HG03135 (cell line): Measurements from ENCODE around the gene MZB1.
"Not testable (repeated sequence)": the region's sequence is repeated elsewhere in the genome, so short reads cannot be mapped to it uniquely, and the experiment has no call there.

ENCODE experiments used
- ATAC-seq: cut with Tn5 transposase; IDR thresholded peaks from one replicate; pipeline ENCODE4 v1.9.1; 2021; ENCODE audit warnings: mild to moderate bottlenecking, moderate library complexity; ENCODE audit not compliant: unreplicated experiment

The MZB1 gene

DNA sequence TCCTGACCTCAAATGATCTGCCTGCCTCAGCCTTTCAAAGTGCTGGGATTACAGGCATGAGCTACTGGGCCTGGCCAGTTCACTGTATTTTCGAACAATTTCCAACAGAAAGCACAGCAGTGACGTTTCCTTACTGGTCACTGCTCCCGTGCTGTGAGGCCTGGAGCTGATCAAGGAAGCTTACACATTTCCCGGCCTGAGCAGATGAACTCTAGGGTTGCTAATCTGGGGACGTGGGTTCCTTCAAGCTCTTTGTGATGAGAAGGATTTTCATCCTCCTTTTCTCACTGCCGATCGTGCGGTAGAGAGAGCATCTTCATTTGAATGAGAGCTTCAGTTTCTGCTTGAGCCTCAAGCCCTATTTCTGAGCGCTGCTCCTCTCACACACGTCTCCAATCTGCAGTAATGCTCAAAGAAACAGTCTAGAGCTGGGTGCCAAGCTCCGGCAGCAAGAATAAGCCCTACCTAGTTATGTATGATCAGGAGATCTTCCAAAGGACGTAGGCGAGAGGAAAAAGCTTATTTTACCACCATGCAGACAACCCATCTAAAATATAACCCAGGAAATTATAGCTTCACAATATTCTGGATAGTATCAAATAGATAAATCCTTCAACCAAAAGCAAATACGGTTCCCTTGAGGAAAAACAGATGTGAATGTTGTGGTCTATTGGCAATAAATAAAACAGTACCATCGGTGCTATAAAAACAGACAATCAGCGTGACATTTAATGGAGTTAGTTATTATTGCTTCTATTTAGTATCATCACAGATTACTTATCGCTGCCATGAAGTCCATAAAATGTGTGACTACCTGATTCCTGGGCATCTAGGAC lies 21.5 kb upstream of the MZB1 start:
- no peak for ATAC-seq

DNA sequence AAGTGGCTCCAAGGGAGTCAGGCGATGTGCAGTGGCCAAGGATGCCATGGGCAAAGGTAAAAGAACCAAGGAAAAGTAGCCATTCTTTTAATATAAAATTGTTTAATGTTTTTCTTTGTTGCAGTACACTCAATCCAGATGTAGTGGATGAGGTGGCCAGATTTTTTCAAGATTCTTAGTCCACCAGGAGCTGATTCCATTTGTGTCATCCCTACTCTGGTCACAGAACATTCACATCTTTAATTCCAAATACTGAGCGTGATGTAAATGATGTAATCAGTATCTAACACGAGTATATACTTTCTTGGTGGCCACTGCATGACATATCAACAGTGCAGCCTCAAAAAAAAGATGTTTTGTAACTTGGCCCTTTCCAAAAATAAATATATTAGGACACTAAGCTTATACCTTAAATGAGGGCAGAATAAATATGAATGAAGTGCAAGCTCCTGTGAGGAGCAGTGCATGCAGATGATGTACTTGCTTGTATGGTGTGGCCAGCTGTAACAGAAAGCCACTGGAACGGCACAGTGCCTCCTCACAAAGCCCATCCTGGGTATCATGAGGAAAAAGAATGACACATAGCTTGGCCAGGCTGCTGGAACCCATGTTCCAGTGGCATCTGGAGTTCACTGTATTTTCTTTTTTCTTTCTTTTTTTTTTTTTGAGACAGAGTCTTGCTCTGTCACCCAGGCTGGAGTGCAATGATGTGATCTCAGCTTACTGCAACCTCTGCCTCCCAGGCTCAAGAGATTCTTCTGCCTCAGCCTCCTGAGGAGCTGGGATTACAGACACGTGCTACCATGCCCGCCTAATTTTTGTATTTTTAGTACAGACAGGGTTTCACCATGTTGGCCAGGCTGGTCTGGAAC lies 20.6 kb upstream of the MZB1 start:
- no peak for ATAC-seq

DNA sequence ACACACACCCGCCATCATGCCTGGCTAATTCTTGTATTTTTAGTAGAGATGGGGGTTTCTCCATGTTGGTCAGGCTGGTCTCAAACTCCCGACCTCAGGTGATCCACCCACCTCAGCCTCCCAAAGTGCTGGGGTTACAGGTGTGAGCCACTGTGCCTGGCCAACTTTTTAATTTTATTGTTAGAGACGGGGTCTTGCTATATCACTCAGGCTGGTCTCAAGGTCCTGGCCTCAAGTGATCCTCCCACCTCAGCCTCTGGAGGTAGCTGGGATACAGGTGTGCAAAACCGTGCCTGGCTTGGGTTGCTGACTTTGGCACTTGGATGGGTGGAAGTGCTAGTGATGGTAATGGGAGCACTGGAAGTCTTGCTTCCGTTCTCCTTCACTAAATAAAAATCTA lies 19.4 kb upstream of the MZB1 start:
- not testable (repeated sequence) for ATAC-seq

DNA sequence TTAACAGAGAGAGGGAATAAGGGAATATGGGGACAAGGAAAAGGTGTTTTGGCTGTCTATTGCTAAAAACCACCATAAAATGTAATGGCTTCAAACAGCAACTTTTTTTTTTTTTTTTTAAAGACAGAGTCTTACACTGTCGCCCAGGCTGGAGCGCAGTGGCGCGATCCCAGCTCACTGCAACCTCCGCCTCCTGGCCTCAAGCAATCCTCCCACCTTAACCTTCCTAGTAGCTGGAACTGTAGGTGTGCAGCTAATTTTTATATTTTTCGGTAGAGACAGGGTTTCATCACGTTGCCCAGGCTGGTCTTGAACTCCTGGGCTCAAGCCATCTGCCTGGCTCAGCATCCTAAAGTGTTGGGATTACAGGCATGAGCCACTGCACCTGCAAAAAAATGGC lies 18.5 kb upstream of the MZB1 start:
- ATAC-seq, result no peak

DNA sequence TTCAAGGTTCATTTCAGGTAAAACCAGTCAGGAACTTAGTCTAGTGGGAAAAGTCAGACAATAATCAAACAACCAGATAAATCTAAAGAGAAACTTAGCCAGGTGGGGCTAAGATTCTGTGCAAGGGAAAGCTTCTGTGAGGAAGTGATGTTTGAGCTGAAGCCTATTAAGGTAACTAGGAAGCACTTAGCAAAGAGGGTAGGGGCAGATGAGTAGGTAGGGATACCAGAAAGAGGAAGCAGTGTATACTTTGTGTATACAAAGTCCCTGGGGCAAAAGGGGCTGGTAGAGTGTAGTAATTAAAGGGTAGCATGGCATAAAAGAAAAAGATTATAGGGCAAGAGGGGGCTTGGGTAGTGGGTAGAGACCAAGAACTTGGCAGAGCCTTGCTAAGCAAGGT lies 17.8 kb upstream of the MZB1 start:
- ATAC-seq, result no peak

DNA sequence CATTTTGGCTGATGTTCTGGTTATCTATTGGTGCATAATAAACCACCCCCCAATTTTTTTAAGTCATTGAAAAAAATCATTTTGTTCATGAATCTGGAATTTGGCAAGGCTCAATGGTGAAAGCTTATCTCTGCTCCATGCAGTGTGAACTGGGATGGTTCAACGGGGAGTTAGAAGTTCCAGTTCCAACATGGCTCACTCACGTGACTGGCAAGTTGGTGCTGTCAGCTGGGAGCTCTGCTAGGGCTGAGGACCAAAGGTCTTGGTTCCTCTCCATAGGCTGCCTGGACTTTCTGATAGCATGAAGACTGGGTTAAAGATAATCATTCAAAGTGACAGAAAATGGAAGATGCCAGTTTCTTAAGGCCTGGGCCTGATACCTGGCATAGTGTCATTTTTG lies 17.2 kb upstream of the MZB1 start:
- ATAC-seq, result no peak

DNA sequence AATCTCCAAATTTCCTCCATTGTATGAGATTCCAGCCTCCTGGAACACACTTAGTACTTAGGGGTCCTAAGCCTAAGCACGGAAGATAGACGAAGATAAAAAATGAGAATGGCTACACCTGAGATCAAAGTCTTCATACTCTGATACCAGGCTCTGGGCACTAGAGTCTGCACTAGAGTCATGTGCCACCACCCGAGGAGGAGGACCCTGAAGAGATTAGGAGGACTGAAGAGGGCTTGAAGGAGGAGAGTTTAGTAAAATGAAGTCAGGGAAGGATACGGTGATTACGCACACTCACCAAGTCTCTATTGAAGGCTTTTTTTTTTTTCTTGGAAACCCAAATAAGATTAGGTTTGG lies 14.7 kb upstream of the MZB1 start:
- ATAC-seq, result no peak

DNA sequence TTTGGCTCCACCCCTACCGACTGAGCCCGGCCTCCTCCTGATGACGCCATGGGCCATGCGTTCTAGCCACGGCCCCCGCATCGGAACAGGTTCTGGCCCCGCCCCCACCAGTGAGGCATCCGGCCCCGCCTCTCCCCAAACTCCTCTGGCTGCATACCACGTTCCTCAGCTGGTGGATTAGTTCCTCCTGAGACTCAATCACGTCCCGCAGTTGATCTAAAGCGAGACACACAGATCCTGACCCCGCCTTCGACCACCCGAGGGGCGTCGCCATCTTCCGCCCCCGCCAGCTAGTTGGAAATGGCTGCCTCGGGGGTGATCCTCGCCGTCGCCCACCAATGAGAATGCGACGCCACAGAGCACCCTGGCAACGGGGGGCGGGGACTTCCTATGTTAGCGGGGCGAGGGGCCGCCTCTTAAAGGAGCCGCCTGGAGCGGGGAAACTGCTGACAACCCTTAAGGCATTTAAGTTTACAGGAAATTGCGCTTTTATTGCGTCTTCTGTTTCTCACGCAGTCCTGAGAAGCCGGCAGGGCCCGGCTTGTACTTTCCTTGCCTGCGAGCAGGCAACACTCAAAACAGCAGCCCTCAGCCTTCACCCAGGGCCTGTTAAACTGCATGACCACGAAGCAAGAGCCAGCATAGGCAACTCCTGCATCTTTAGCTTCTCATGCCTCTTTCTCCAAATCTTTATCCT lies 14.2 kb upstream of the MZB1 start, which contains the start of gene SPATA24:
SPATA24 (minus strand) TSS at position 303 of the 697 bp plus-strand sequence; CDS start at position 274, 29 bp downstream.
- ATAC-seq, result peak; percentile 81

DNA sequence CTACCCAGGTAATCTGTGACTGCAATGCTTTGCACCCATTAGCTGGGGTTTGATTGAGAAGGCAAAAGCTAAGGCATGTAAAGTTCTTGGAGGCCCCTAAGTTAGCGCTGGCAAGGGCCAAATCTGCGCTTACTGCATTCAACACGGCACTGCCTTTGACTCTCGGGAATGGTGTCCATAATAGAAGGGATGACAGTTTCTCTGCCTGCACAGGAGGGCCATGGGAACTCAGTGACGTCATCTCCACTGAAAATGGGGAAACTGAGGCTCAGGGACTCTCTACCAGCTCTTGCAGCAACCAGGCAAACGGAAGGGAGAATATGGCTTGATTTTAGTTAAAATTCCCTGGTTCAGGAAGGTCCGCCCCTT lies 13.7 kb upstream of the MZB1 start:
- ATAC-seq, result no peak

DNA sequence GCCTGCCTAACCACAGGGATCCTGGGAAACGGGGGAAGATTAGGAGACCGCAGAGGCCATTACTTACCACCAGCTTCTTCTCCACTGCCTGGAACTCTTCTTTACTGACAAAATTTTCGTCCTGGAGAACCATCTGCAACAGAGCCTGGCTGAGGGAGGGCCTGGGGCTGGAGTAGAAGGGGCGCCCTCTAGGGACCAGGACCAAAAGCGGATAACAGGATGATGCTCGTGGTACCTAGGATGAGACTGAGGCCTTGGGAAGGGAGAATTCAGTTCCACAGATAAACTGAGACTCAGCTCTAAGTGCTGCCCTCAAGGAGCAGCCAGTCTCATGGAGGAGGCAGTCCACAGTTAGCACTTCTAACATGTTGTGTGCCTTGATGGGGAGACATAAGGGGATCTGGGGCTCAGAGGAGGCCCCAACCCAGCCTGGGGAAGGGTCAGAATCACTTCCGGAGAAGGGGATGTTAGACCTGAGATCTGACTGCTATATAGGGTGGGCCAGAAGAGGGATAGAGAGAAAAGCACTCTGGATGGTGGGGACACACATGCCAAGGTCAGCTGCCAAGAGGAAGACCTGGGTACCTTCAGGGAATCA lies 12.9 kb upstream of the MZB1 start:
- no peak for ATAC-seq

DNA sequence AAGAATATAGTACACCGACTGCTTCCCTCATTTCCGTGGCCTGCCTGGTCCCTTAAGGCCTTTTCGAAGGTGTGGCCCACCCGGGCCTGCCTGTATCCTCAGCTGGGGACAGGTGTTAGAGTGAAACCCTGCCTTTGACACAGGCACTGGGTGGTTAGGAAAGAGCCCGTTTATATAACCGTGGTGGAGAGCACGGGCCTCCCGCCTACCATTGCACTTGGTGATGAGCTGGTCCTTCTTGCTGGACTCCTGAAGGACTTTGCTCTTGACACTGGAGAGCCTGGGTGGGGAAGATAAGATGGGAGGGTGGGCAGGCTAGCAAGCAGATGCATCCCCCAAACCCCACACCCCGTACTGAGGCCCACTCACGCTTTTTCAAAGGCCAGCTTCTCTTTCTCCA lies 11.8 kb upstream of the MZB1 start:
- no peak for ATAC-seq

DNA sequence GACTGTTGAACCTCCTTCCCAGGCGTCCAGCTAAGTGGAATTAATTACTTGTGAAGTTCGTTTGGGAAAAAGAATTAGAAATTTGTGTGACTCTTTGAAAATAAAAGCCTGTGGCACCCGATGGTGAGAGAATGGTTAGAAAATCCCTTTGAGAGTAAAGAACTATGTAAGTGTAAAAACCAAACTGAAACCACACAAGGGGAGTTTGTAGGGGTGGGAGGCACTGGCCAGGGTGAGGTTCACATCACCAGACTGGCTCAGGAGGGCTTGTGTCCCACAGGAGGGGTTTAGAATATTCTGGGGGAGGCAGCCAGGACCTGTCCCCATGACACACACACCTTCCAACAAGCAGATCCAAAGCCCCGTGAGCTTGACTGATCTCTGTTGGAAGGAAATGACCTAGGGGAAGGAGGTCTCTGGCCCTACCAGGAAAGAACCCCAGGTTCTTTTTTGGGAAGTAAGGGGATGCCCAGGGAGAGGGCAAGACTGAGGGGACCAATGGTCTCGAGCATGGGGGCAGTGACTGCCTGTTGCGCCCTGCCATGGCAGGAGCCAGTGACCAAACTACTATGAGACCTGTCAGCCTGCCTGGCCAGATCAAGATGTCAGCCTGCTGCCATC lies 9.9 kb upstream of the MZB1 start:
- ATAC-seq, result no peak

DNA sequence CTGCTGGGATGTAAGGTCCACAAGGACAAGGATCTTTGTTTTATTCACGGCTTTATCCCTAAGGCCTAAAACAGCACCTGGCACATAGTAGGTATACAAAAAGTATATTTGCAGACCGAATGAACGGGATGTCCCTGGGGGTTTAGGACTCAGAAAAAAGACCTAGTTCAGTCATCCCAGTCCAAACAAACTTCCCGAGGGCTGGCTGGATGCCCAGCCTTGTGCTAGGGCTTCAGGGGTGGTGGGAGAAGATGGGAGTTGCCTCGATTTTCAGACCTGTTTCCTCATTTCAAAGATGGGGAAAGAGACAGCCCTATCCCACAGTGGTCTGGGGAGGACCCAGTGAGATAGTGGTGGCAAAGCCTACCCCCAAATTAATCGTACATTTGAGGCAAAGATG lies 8.2 kb upstream of the MZB1 start:
- ATAC-seq, result no peak

DNA sequence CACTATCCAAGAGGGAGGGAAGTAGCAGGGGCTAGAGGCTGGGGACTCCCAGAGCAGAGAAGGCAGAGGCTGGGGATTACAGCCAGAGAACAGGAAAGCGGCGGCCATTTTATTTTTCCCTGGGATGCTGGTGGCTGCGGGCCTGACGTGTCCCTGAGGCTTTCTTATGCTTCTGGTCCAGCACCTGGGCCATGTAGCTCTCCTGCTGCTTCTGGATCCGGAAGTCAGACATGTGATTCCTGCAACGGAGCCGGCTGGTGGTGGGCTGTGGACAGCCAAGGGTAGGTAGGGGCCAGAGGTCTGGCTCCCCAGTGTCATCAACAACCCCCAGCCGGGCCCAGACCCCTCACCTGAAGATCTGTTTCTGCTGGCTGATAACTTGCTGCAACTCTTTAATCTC lies 7.0 kb upstream of the MZB1 start:
- no peak for ATAC-seq

DNA sequence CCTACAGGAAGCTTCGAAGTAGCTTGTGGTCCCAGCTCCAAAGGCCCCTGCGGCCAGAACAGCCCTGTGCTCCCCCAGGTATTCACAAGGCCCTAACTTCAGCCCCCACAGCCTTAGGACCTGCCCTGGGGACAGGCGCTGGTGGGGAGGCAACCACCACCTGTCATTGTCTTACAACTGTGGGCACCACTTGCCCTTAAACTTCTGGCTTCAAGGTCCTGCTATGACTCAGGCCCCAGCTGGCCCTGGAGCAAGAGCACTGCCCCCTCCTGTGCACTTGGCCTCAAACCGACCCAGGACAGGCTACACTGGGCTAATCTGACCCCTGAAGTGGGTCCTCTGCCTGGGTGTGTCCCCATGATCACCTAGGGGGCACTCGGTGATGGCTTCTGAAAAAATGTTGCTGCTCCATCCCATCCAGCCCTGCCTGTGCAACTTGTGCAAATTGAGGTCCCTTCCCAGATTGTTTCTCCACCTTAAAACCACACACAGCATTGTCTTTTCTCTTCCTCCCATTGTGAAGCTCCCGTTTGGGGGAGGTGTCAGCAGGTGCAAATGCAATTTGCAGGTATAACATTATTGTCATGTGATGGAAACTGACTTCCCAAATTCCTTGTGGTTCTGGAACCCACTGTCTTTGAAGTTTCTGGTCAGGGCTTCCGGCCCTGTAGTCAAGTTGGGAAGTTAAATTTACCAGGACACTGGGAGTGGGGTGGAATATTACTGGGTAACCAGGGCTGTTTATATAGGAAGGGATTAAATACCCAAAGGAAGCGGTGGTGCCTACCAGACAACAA lies 6.3 kb upstream of the MZB1 start:
- no peak for ATAC-seq

DNA sequence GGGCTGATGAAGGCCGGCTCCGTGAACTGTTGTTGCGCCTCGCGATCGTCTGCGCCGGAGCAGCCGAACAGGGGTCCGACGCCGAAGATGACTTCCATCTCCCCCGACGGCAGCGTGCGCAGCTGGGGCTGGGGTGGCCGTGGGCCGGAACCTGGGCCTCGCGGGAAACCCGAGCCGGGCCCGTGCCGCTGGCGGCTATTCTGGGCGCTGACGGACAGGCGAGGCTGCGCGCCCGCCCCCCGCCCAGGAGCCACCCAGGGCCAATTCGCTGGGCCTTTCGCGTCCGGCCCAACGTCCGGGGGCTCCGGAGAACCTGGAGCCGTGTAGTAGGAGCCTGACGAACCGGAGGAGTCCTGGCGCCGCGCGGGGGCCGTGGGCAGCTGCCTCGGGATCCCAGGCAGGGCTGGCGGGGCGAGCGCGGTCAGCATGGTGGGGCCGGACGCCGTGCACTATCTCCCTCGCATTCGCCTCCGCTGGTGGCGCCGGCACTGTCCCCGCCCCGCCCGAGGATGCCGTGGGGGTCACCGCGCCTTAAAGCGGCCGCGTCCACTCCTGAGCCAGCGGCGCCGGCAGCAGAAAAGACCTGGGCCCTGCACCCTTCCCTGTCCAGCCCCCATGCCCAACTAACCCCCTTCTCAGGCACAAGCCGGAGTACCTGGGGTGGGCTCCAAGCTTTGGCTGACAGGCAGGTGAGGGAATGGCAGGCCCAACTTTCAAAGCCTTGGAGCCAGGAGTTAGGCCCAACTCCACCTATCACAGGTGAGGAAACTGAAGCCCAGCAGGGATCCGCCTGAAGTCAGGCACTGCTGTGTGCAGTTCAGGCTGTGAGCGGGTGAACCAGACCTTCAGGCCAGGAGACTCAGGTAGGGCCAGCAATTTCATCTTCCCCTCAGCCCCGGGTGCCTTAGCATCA lies 5.2 kb upstream of the MZB1 start, which contains the start of gene PROB1:
PROB1 (minus strand) TSS at position 451 of the 913 bp plus-strand sequence; CDS start at position 428, 23 bp downstream.
- no peak for ATAC-seq

DNA sequence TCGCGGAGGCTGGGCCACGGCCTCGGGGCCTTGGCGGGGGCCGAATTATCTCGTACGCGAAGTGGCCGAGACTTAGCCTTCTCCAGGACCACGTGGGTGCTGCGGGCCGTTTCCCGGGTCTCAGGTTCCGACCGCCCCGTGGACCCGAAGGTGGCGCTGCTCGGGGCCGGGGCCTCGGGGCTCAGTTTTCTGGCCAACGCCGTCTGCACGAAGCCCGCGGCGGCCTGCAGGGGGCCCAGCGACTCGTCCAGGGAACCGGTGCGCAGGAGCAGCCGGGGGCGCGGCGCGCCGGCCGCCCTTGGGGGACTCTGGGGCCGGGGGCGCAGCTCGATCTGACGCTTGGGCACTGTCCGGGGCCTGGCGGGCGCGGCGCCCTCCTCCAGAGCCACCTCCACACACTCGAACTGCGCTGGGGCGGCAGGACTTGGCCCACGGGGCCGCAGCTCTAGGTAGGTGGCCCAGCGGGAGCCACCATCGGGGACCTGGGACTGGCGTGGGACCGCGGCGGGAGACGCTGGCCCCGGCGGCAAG lies 4.5 kb upstream of the MZB1 start:
- no peak for ATAC-seq

DNA sequence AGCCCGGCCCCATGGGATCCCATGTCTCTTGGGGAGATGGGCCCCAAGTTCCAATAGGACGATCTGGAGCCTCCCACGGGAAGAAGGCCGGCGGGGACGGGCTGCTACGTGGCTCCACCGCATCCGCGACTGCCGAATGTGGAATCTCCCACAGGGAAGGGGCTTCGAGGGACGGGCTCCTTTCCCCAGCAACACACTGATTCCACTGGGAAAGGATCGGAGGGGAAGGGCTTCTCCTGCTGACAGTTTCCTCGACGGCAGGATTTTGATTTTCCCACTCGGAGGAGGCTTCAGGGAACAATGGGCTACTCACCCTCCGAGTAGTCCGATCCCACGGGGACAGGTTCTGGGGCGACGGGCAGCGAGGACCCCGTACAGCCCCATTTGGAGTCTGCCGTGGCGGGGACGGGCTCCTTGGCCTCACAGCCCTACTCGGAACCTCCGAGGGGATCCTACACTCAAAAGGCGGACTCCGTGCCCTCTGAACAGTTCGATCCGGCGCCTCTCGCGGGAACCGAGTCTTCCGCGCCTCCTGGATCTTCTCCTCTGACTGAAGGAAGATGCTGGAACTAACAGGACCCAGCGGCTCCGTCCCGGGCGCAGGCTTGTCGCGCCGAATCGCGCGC lies 3.9 kb upstream of the MZB1 start:
- ATAC-seq, result no peak
